GM12872 (cell line): Measurements from ENCODE around the gene YIF1A.
A peak's percentile ranks its signal among the peaks of the same experiment; 100 is the strongest.

Source experiments
- TF ChIP-seq, protein P1 (sequence below): IDR thresholded peaks from 3 replicates; pipeline ENCODE4 v1.5.1; 2011; ENCODE audit warnings: low read depth, mild to moderate bottlenecking, low read length, moderate library complexity; ENCODE audit not compliant: insufficient read depth

Gene YIF1A

DNA sequence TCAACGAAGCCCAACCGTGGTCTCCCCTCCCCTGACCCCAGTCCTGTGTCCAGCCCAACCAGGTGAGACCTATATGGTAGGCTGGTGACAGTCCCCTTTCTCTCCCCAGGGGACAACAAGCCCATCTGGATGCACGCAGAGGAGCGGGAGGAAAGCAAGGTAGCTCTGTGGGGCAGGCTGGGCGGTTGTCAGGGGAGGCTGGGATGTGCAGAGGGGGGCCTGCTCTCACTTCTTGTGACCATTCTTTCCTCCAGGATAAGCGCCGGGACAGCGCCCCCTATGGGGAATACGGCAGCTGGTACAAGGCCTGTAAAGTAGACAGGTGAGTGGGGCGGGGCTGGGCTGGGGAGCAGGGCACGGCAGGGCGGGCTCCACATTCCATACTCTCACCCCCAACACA is 24.0 kb downstream of the YIF1A start:
- TF ChIP-seq, protein P1, sequence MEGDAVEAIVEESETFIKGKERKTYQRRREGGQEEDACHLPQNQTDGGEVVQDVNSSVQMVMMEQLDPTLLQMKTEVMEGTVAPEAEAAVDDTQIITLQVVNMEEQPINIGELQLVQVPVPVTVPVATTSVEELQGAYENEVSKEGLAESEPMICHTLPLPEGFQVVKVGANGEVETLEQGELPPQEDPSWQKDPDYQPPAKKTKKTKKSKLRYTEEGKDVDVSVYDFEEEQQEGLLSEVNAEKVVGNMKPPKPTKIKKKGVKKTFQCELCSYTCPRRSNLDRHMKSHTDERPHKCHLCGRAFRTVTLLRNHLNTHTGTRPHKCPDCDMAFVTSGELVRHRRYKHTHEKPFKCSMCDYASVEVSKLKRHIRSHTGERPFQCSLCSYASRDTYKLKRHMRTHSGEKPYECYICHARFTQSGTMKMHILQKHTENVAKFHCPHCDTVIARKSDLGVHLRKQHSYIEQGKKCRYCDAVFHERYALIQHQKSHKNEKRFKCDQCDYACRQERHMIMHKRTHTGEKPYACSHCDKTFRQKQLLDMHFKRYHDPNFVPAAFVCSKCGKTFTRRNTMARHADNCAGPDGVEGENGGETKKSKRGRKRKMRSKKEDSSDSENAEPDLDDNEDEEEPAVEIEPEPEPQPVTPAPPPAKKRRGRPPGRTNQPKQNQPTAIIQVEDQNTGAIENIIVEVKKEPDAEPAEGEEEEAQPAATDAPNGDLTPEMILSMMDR, result peak; percentile 48; the same call in 2 of the 3 replicates

DNA sequence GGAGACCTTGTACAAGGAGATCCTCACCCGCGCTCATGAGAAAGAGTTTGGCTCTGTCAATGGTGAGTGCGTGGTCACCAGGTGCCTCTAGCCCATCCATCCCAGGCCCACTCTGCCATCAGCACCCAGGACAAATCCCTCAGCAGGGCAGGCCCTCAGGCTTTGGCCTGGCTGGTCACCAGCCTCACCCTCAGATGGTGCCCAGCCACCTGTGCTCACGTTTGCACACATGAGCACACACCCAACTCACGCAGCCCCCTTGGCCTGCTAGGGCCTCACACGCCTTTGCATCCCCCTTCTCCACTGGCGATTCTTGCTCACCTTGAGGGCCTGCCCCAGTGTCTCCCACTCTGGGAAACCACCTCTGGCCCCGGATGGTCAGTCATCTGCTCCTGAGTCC is 24.6 kb downstream of the YIF1A start:
- TF ChIP-seq, protein P1, result 0 out of 3 replicates have a peak, but pooled peaks have one; percentile 7

DNA sequence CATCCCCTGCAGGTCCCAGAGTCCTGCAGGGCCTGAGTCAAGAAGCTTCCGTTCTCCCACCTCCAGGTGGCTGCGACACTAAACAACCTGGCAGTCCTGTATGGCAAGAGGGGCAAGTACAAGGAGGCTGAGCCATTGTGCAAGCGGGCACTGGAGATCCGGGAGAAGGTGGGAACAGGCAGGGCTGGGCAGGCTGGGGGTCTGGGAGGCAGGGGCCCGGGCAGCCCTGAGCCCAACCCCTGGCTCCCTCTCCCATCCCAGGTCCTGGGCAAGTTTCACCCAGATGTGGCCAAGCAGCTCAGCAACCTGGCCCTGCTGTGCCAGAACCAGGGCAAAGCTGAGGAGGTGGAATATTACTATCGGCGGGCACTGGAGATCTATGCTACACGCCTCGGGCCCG is 25.2 kb downstream of the YIF1A start:
- TF ChIP-seq, protein P1, result no peak

DNA sequence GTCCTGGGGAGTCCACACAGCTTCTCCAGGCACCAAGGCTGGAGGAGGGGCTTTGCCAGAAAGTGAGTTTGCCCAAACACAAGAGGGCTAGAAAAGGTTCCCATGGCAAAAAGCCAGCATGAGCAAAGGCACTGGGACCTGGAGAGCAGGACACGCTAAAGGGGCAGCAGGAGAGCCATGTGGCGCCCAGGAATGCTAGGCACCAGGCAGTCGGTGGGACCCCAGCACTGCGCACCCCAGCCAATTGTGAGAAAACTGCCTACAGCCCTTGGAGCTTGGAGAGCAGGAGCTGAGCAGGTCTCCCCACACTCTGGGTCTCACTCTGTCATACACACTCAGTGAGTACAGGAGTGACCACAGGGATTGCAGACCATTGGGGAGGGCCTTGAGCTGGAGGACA is 25.7 kb downstream of the YIF1A start:
- TF ChIP-seq, protein P1, result no peak

DNA sequence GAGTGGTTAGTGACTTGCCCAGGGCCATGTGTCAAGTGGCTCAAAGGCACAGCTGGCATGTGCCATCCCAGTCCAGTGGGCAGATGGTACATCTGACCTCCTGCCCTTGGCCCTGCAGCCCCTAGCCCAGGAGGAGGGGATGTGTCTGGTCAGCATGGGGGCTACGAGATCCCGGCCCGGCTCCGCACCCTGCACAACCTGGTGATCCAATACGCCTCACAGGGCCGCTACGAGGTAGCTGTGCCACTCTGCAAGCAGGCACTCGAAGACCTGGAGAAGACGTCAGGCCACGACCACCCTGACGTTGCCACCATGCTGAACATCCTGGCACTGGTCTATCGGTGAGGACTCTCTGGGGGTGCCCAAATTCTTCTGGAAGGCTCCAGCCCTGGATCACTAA is 26.2 kb downstream of the YIF1A start:
- TF ChIP-seq, protein P1, result no peak

DNA sequence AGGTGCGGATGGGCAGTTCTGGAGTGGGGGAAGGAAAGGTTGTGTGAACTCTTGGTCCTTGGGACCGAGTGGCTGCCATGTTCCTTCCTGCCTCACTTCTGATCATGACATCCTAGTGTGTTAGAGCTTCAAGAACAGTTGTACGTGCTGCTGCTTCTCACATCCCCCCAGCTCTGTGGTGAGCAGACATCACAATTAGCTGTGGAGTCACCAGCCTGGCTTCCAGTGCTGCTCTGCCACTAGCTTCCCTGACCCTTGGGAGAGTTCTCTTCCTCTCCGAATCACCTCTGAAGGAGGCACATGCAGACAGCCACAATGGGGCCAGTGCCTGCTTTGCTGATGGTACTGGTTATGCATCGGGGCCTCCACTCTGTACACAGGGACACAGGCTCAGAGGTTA is 26.8 kb downstream of the YIF1A start:
- TF ChIP-seq, protein P1, result no peak

DNA sequence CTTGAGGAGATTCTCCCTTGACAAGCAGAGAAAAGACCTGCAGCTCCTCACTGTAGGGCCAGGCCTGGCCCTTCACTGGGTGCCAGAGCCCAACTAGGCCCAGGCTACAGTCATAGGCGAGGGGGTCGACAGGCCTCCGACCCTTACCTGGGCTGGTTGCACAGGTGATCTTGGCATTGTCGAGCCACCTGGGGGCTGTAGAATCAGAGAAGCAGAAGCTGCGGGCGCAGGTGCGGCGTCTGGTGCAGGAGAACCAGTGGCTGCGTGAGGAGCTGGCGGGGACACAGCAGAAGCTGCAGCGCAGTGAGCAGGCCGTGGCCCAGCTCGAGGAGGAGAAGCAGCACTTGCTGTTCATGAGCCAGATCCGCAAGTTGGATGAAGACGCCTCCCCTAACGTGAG is 27.4 kb downstream of the YIF1A start:
- TF ChIP-seq, protein P1, result no peak

DNA sequence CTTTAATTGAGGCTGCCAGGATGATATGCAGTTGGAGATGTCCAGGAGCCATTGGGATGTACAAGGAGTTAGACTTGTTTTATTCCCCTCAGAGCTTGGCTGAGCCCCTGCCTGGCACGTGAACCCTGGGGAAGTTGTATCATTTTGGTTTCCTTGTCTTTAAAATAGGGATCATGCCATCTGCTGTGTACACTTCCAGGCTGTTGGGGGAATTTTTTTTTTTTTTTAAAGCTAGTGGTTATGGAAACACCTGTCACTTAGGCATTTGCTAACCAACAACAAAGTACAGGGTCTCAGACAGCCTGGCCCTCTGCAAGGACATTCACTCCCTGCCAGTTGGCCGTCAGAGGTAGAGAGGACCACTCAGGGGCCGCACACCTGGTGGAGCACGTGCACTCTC is 29.0 kb downstream of the YIF1A start:
- TF ChIP-seq, protein P1, result no peak
